Thyroid gland (tissue), 4 donors: Measurements from ENCODE around the gene NFYA. TPM values are rescaled to one million over a fixed set of nuclear protein-coding genes. Genes with fewer than 3 reads are reported as not detected.

Experiments used
- DNase-seq, 2 donors: peaks; one replicate each; pipeline ENCODE4 v3.0.0-alpha.2; 2019
- H3K27ac ChIP-seq, 3 donors: fragments of 200-600 bp; sonication (generic); 1 replicate in 2 of 3; 2 replicates in 1 of 3; pipeline ENCODE4 v1.5.1; 2016 to 2019; ENCODE audit warnings: mild to moderate bottlenecking in 1 of 3, moderate library complexity in 1 of 3
- H3K27me3 ChIP-seq: fragments of 200-600 bp; sonication (generic); one replicate; pipeline ENCODE4 v1.5.1; 2019
- H3K36me3 ChIP-seq, 2 donors: fragments of 200-600 bp; sonication (generic); one replicate each; pipeline ENCODE4 v1.5.1; 2016 to 2019
- H3K4me1 ChIP-seq, 2 donors: fragments of 200-600 bp; sonication (generic); one replicate each; pipeline ENCODE4 v1.5.1; 2017 to 2019
- H3K4me3 ChIP-seq, 3 donors: fragments of 200-600 bp; sonication (generic); replicated peaks in 1 of 3; 1 replicate in 2 of 3; 2 replicates in 1 of 3; pipeline ENCODE4 v1.5.1; 2016; ENCODE audit warnings: mild to moderate bottlenecking in 1 of 3
- H3K9me3 ChIP-seq: fragments of 200-600 bp; sonication (generic); one replicate; pipeline ENCODE4 v1.5.1; 2017
- CTCF ChIP-seq, 6 experiments: fragments of 200-600 bp in 3 of 6; fragments of 450-650 bp in 3 of 6; sonication (generic) in 3 of 6; IDR thresholded peaks; one replicate each; pipeline ENCODE4 v1.5.1; 2016 to 2019; ENCODE audit warnings: antibody characterized with exemption in 6 of 6, mild to moderate bottlenecking in 2 of 6, inconsistent platforms in 1 of 6, moderate library complexity in 1 of 6
- POLR2A ChIP-seq, 2 donors: fragments of 450-650 bp; IDR thresholded peaks; one replicate each; pipeline ENCODE4 v1.6.1; 2017; ENCODE audit warnings: antibody characterized with exemption in 2 of 2, mild to moderate bottlenecking in 2 of 2, moderate library complexity in 1 of 2
- WGBS, 2 donors: methylation state at CpG; one replicate each; pipeline ENCODE4 v1.1.5; 2017; 5-methylcytosine and 5-hydroxymethylcytosine counted together
- intact Hi-C: fragments of 100-400 bp; cut with DNase I; formaldehyde crosslinking; loops from one replicate; pipeline ENCODE4 v1.15.1; 2023
- total RNA-seq, 4 donors: library from RNA; depleted of rRNA; stranded (reverse); fragments of >200 nt; gene quantifications; one replicate each; pipeline ENCODE4 v1.2.3, GENCODE V29; 2016

Gene NFYA
- total RNA-seq, 4 donors from 2014 or later = 31.8 to 40.3 (median 36.0) TPM

GRCh38 chr6:41028561-41029412 lies 44.0 kb upstream of the NFYA start:
- intact Hi-C loops = loop anchor here (2.0 kb wide), 1 partner anchor 134 kb away; no protein-coding TSS in a partner anchor
- no peaks in the 10 kb centered on the region for H3K9me3 ChIP-seq
- WGBS, 2 donors = 44 to 55% methylated on average over 10 to 13 of the region's 13 CpGs

GRCh38 chr6:41032830-41033229 lies 39.9 kb upstream of the NFYA start:
- Histone ChIP-seq H3K36me3 (no peaks in the 10 kb centered on the region), H3K9me3 (no peaks in the 10 kb centered on the region), H3K4me3 (no peak overlapping the region), H3K27me3 (no peaks in the 10 kb centered on the region), H3K4me1 (peaks cover 0 to 6% of the 10 kb centered on the region in 2 donors), H3K27ac (no peak overlapping the region)
- TF ChIP-seq CTCF (IDR thresholded peaks at IDR 0.05) = no peak
- TF ChIP-seq POLR2A (IDR thresholded peaks at IDR 0.05) = no peak
- intact Hi-C loops = no loop called here
- WGBS, 2 donors = 95 to 100% methylated on average over 11 to 13 of the region's 15 CpGs
- DNase-seq = no peak

More at GRCh38 chr6:41028561-41029412, 44.0 kb upstream of the NFYA start:
- H3K27ac ChIP-seq = peak overlapping the region in 1 of 3 donors; percentile 54
- H3K4me3 ChIP-seq = peak overlapping the region; percentile 8 to 29 (median 14)
- H3K27me3 ChIP-seq = no peaks in the 10 kb centered on the region
- no peak for DNase-seq
- TF ChIP-seq POLR2A (IDR thresholded peaks at IDR 0.05) (no peak), CTCF (IDR thresholded peaks at IDR 0.05) (no peak)
- H3K4me1 ChIP-seq = peaks cover 5 to 11% of the 10 kb centered on the region in 2 donors
- H3K36me3 ChIP-seq = no peaks in the 10 kb centered on the region

GRCh38 chr6:41033776-41034175 lies 39.0 kb upstream of the NFYA start:
- intact Hi-C loops = no loop called here
- WGBS, 2 donors = 81 to 94% methylated on average over 9 to 13 of the region's 13 CpGs

GRCh38 chr6:41036186-41036585 lies 36.6 kb upstream of the NFYA start:
- intact Hi-C loops = no loop called here
- peak; percentile 13 to 18 for DNase-seq
- WGBS, 2 donors = 49 to 62% methylated on average over 3 of the region's 3 CpGs
- no peaks in the 10 kb centered on the region for H3K36me3 ChIP-seq
- no peak overlapping the region for H3K27ac ChIP-seq
- no peak overlapping the region for H3K4me3 ChIP-seq
- H3K9me3 ChIP-seq = no peaks in the 10 kb centered on the region
- peaks cover 5 to 14% of the 10 kb centered on the region in 2 donors for H3K4me1 ChIP-seq
- H3K27me3 ChIP-seq = no peaks in the 10 kb centered on the region
- TF ChIP-seq POLR2A (IDR thresholded peaks at IDR 0.05) (no peak), CTCF (IDR thresholded peaks at IDR 0.05) (no peak)

More at GRCh38 chr6:41033776-41034175, 39.0 kb upstream of the NFYA start:
- Histone ChIP-seq H3K27me3 (no peaks in the 10 kb centered on the region), H3K36me3 (no peaks in the 10 kb centered on the region), H3K27ac (no peak overlapping the region), H3K4me1 (peaks cover 1 to 6% of the 10 kb centered on the region in 2 donors), H3K4me3 (no peak overlapping the region), H3K9me3 (no peaks in the 10 kb centered on the region)
- no peak for DNase-seq
- TF ChIP-seq POLR2A (IDR thresholded peaks at IDR 0.05) (no peak), CTCF (IDR thresholded peaks at IDR 0.05) (no peak)

GRCh38 chr6:41036601-41037000 lies 36.2 kb upstream of the NFYA start:
- H3K36me3 ChIP-seq = no peaks in the 10 kb centered on the region
- WGBS, 2 donors = 96 to 97% methylated on average over 2 of the region's 2 CpGs
- TF ChIP-seq CTCF (IDR thresholded peaks at IDR 0.05) = no peak
- no peak for TF ChIP-seq POLR2A (IDR thresholded peaks at IDR 0.05)
- DNase-seq = no peak
- H3K27me3 ChIP-seq = no peaks in the 10 kb centered on the region
- intact Hi-C loops = no loop called here
- no peak overlapping the region for H3K27ac ChIP-seq
- H3K4me1 ChIP-seq = peaks cover 5 to 14% of the 10 kb centered on the region in 2 donors
- no peaks in the 10 kb centered on the region for H3K9me3 ChIP-seq
- H3K4me3 ChIP-seq = no peak overlapping the region
